ENCODE results near the gene OSBPL9.
"Not testable (repeated sequence)": the region's sequence is repeated elsewhere in the genome, so short reads cannot be mapped to it uniquely, and the experiment has no call there.

Gene OSBPL9

DNA sequence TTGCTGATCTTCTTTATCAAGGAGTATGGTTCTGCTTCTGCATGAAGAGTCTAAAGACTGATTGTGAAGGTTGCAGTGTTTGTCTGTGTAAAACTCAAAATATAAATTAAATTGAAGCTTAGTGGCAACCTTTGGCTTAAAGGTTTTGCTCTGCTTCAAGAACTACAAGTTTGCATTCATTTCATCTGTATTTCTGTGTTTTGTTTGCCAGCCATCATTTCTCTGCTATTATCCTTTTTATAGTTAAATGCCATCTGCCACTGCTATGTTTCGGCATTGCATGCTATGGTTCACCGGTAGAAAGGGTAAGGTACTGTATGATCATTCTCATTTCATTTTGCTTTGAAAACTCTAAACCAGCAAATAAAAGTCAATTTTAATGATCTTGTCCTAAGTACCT is 52.9 kb downstream of the OSBPL9 start:
- no peak for DNase-seq

DNA sequence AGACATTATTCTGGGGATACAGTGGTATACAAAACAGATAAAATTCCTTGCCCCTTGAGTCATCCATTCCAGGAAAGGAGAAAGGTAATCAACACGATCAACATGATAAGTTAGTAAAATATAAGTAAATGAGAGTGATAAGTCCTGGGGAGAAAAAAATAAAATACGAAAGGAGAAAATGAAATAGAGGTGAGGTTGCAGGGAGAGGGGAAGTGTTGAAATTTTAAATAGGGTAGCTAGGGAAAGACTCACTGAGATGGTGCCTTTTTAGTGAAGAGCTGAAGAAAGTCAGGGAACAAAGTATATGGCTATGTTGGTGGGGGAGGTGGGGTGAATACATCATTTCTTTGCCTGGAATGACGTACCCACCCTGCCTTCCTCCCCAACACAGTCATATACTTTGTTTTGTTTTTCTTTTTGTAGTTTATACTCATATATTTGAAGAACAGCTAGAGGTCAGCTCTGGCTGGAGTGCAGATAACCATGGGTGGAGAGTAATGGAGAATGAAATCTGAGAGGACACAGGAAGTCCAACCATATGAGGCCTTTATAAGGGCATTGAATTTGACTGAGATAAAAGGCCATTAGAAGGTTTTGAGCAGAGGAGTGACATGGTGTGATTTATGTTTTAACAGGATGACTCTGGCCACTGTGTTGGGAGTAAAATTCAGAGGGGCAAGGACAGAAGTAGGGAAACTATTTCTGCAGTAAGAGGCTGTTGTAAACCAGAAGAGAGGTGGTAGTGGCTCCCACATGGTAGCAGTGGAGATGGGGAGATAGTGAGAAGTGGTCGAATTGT is 54.8 kb downstream of the OSBPL9 start:
- DNase-seq = no peak

DNA sequence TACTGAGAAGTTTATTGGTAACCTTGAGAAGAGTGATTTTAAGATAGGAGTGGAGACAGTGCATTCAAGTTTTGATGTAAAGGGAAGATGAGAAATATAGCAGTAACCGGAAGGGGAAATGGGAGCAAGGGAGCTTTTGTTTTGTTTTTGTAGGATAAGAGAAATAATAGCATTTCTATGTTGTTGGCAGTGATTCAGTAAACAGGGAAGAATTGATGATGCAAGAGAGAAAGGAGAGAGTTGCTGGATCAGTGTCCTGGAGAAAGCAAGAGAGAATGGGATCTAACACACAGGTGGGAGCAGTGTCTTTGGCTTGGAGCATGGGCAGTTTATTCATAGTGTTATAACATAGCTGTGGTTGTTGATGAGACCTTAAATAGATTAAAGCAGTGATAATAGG is 56.4 kb downstream of the OSBPL9 start:
- no peak for DNase-seq

- no peak for DNase-seq
These were observed 58.4 kb downstream of the OSBPL9 start for GRCh38 chr1:51675177-51675780.

GRCh38 chr1:51679435-51679834 is 62.5 kb downstream of the OSBPL9 start:
- DNase-seq = no peak

- no peak for DNase-seq
These were observed 67.9 kb downstream of the OSBPL9 start for GRCh38 chr1:51684776-51685175.

GRCh38 chr1:51686450-51686849 is 69.6 kb downstream of the OSBPL9 start:
- no peak for DNase-seq

DNA sequence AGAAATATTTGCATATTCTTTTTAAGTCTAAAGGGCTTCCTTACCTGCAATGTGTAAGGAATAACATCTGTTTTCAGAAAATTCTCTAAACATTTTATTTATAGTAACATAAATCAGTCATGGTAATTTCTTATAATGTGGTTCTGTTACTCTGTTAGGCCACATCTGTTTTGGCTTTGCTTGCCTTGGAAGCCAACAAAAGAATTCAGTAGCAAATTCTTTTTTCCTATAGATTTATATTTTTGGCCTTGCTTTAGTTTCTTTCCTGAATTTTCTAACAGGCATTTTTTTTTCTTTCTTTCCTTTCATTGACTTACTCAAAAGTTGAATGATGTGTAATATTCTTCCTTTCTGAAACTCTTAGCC is 72.2 kb downstream of the OSBPL9 start:
- DNase-seq = no peak

DNA sequence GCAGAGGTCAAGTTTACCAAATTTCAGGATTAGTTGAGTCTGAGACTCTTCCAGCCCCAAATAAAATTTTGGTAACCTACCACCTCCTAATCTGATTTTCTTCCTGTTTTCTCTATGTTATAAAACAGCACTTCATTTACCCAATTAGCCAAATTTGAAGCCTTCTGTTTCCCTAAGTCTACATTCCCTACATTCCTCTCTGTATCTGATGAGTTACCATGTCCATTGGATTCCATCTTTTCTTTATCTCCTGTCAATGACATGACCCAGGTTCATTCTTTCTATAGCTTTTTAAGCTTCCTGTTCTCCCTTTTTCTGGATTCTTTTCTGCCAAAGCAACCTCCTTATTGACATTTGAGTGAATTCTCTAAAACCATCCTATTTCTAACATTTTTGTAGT is 72.8 kb downstream of the OSBPL9 start:
- DNase-seq = no peak

DNA sequence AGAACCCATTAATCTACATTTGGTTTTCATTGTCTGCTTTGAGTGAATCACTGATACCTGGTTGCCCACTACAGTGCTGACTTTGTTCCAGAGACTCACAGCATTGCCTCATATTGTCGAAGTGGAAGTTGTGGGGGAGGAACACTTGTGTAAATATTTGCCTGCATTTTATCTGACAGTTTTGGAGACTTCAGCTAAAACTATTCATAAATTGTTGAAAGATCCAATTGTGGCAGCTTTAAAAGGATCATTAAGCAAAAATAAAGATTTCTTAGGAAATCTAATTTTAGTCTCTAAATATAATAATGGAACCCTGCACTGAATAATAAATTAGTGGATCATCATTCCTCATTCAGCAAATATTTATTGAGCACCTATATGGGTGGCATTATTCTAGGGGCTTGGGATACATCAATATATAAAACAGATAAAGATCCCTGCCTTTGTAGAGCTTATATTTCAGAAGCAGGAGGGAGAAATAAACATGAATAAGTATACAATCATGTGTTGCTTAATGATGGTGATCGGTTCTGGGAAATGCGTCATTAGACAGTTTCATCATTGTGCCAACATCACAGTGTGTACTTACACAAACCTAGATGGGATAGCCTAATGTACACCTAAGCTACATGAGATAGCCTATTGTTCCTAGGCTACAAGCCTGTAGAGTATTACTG is 73.5 kb downstream of the OSBPL9 start:
- no peak for DNase-seq

DNA sequence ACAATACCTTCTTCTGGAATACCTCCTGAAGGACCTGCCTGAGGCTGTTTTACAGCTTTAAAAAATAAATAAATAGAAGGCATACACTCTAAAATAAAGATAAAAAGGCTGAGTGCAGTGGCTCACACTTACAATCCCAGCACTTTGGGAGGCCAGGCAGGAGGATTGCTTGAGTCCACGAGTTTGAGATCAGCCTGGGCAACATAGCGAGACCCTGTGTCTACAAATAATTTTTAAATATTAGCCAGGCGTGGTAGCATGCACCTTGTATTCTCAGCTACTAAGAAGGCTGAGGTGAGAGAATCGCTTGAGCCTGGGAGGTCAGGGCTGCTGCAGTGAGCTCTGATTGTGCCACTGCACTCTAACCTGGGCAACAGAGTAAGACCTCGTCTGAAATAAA is 75.0 kb downstream of the OSBPL9 start:
- no peak for DNase-seq

GRCh38 chr1:51693419-51694155 is 76.7 kb downstream of the OSBPL9 start:
- DNase-seq = no peak

DNA sequence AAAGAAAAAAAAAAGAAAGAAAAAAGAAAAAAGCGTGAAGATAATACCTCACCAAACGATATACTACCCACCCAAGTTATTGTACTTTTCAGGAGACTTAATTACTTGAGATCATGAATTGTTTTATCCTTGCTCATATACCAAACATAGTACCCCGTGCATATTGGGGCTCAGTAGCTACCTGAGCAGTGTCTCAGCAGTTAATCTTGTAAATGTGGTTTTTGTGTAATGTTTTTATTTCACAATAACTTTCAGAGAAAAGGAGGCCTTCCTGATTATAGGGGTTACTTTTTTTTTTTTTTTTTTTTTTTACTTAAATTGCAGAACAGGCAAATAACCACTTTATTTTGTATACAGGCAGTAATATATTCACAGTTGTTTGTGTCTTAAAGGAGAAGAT is 80.3 kb downstream of the OSBPL9 start:
- no peak for DNase-seq

DNA sequence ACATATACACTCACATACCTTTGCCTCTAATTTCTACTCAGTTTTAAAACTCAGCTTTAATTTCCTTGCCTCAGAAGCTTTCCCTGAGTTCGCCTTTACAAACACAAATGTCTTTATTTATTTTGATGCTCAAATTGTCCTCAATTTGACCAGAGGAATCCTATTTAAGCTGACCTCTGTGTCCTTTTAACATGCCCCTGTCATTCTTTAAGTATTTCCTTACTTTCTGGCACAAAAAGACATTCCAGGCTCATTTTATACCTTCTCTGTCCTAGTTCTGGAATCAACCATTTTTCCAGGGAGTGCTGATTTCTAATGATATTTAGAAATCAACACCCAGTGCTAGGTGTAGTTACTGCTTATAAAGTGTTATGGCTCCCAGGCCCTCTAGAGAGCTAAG is 82.5 kb downstream of the OSBPL9 start:
- no peak for DNase-seq

GRCh38 chr1:51701782-51702181 is 84.9 kb downstream of the OSBPL9 start:
- DNase-seq = not testable (repeated sequence)

- not testable (repeated sequence) for DNase-seq
These were observed 85.3 kb downstream of the OSBPL9 start for GRCh38 chr1:51702220-51702619.

- no peak for DNase-seq
These were observed 88.1 kb downstream of the OSBPL9 start for GRCh38 chr1:51705035-51705434.

- no peak for DNase-seq
These were observed 92.2 kb downstream of the OSBPL9 start for GRCh38 chr1:51708911-51709760.

DNA sequence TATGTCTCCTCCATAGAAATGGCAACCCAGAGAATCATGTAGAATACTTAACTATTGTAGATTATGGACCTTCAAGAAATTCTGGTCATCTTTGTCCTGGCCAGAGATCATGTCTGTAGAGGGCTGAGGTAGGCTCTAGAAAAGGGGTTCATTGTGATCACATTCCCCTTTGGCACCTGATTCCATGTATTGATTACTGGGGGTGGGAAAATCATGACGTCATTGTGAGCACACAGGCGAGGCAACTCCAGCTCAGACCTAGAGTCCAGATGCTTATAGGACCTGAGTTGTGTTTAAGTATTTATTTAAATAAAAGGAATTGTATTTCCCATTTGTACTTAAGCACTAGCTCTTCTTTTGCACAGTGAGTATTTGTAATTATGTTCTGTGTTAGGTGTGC is 93.1 kb downstream of the OSBPL9 start:
- no peak for DNase-seq

DNA sequence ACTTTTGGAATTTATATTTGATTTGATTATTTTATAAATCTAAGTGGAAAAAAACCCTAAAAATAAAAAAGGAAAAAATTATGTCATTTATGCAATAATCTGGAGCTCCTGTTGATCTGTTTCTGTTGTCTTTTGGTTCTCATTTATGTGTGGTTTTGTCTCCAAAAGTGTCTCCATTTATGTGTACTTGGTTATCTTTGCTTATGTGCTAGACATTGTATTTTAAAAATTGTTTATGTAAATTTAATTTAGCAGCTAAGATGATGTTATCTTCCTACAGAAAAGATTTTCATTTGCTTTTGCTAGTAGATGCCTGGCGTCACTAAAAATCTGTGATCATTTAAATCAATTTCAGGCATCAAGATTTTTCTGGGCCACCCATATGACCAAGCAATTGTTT is 95.7 kb downstream of the OSBPL9 start:
- no peak for DNase-seq

- DNase-seq = no peak
These were observed 97.6 kb downstream of the OSBPL9 start for GRCh38 chr1:51714374-51715019.

DNA sequence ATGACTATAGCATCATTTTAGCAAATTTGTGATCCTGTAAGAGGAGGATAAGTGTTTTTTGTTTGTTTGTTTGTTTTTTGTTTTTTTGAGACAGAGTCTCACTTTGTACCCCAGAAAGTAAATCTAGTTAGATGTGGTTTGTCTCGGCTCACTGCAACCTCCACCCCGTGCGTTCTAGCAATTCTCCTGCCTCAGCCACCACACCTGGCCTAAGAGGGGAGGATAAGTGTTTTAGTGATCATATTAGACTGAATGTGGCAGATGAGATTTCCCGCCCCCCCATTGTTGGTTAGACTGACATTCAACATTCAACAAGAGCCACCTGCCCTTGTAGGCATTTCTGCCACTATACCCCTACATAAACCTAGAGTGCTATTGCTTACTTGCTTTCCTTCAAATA is 98.5 kb downstream of the OSBPL9 start:
- DNase-seq = no peak
